H1 (cell line): ENCODE data around the gene ZNF248. TPM values are rescaled to one million over a fixed set of nuclear protein-coding genes. Genes with fewer than 3 reads are reported as not detected.

Experiments used
- CTCF ChIA-PET: fragments of 300-600 bp; sonication (Branson Sonifier 250); formaldehyde crosslinking; loops from one replicate; lab custom pipeline; 2021; ENCODE audit not compliant: partially characterized antibody; lab: Charles Lee
- POLR2A ChIA-PET: fragments of 300-600 bp; sonication (Branson Sonifier 250); formaldehyde crosslinking; loops from one replicate; lab custom pipeline; 2021; ENCODE audit warnings: inconsistent platforms; ENCODE audit not compliant: partially characterized antibody; lab: Charles Lee
- DNase-seq, 2 experiments: peaks; one replicate each; pipeline versions ENCODE4 v3.0.0 to v3.0.0-alpha.2; 2010 to 2022; ENCODE audit warnings: low spot score in 2 of 2, low read depth in 1 of 2, mixed read lengths in 1 of 2
- FAIRE-seq: peaks from 2 replicates; lab custom pipeline; 2011; peaks lifted over from hg19 to GRCh38; lab: Jason Lieb, UNC
- H2AFZ ChIP-seq: 2 replicates; pipeline ENCODE4 v1.8.1; 2012; ENCODE audit warnings: low read length, inconsistent platforms
- H2AK5ac ChIP-seq: 2 replicates; pipeline ENCODE4 v1.6.1; 2013; ENCODE audit warnings: low read depth, low read length
- H2BK120ac ChIP-seq: replicated peaks from 2 replicates; pipeline ENCODE3; 2013; ENCODE audit warnings: low read depth, low read length, inconsistent platforms
- H2BK12ac ChIP-seq: 2 replicates; pipeline ENCODE4 v1.6.1; 2013; ENCODE audit warnings: low read depth, low read length
- H2BK15ac ChIP-seq: 2 replicates; pipeline ENCODE4 v1.6.1; 2013; ENCODE audit warnings: low read length
- H2BK20ac ChIP-seq: 2 replicates; pipeline ENCODE4 v1.6.1; 2013; ENCODE audit warnings: low read length
- H2BK5ac ChIP-seq: 2 replicates; pipeline ENCODE4 v1.6.1; 2013; ENCODE audit warnings: low read depth, low read length
- H3K14ac ChIP-seq: 2 replicates; pipeline ENCODE4 v1.6.1; 2013; ENCODE audit warnings: inconsistent platforms; ENCODE audit not compliant: insufficient read length
- H3K18ac ChIP-seq: 2 replicates; pipeline ENCODE4 v1.6.1; 2013; ENCODE audit warnings: low read length; ENCODE audit errors: extremely low read depth
- H3K23ac ChIP-seq: 2 replicates; pipeline ENCODE4 v1.6.1; 2013; ENCODE audit warnings: inconsistent platforms; ENCODE audit not compliant: insufficient read length
- H3K23me2 ChIP-seq: 2 replicates; pipeline ENCODE4 v1.6.1; 2013; ENCODE audit warnings: low read depth, low read length
- H3K27ac ChIP-seq: 2 replicates; pipeline ENCODE4 v1.6.1; 2011; ENCODE audit warnings: low read depth, low read length, inconsistent platforms
- H3K27me3 ChIP-seq, 4 experiments: replicated peaks in 1 of 4; 1 replicate in 1 of 4; 2 replicates in 3 of 4; pipeline versions ENCODE4 v1.6.1 to v1.8.1; 2011 to 2013; ENCODE audit warnings: low read length in 3 of 4, mild to moderate bottlenecking in 3 of 4, inconsistent platforms in 2 of 4, mixed read lengths in 2 of 4, moderate library complexity in 1 of 4; ENCODE audit not compliant: control insufficient read depth in 3 of 4, insufficient read depth in 3 of 4; ENCODE audit errors: extremely low read depth in 1 of 4
- H3K36me3 ChIP-seq, 4 experiments: 2 replicates each; pipeline versions ENCODE4 v1.6.1 to v1.8.1; 2011 to 2013; ENCODE audit warnings: mild to moderate bottlenecking in 4 of 4, low read length in 3 of 4, moderate library complexity in 2 of 4, control low read depth in 1 of 4, inconsistent platforms in 1 of 4; ENCODE audit not compliant: insufficient read depth in 4 of 4, control insufficient read depth in 2 of 4
- H3K4ac ChIP-seq: replicated peaks from 2 replicates; pipeline ENCODE3; 2013; ENCODE audit warnings: low read length, low read depth, mixed read lengths, inconsistent platforms; ENCODE audit not compliant: insufficient read length
- H3K4me1 ChIP-seq, 4 experiments: replicated peaks in 1 of 4; 1 replicate in 1 of 4; 2 replicates in 3 of 4; pipeline versions ENCODE4 v1.6.1 to v1.8.1; 2011 to 2013; ENCODE audit warnings: low read length in 3 of 4, inconsistent platforms in 2 of 4, mixed read lengths in 1 of 4; ENCODE audit not compliant: insufficient read depth in 4 of 4, control insufficient read depth in 3 of 4
- H3K4me2 ChIP-seq, 2 experiments: 2 replicates each; pipeline versions ENCODE4 v1.6.1 to v1.8.1; 2011 to 2013; ENCODE audit warnings: low read depth in 2 of 2, low read length in 2 of 2, control low read depth in 1 of 2, inconsistent platforms in 1 of 2, mild to moderate bottlenecking in 1 of 2; ENCODE audit not compliant: insufficient read depth in 1 of 2
- H3K4me3 ChIP-seq, 4 experiments: fragments of 200-600, 300-600 bp in 1 of 4; sonication (generic), shearing (Covaris generic), sonication (Bioruptor Twin) in 1 of 4; 2 replicates each; pipeline versions ENCODE4 v1.5.1 to v1.8.1; 2011 to 2016; ENCODE audit warnings: low read length in 4 of 4, low read depth in 3 of 4, control low read depth in 2 of 4, inconsistent platforms in 2 of 4, mild to moderate bottlenecking in 2 of 4, mixed read lengths in 1 of 4, moderate library complexity in 1 of 4; ENCODE audit not compliant: insufficient read depth in 2 of 4; ENCODE audit errors: extremely low read depth in 1 of 4
- H3K56ac ChIP-seq: replicated peaks from 2 replicates; pipeline ENCODE3; 2013; ENCODE audit warnings: low read depth, mild to moderate bottlenecking, mixed read lengths, low read length, inconsistent platforms; ENCODE audit not compliant: insufficient read length
- H3K79me1 ChIP-seq: 2 replicates; pipeline ENCODE4 v1.6.1; 2013; ENCODE audit warnings: low read depth, low read length, control low read depth
- H3K79me2 ChIP-seq, 2 experiments: 2 replicates each; pipeline versions ENCODE4 v1.6.1 to v1.8.1; 2012 to 2013; ENCODE audit warnings: low read length in 2 of 2, mild to moderate bottlenecking in 2 of 2, inconsistent platforms in 1 of 2; ENCODE audit not compliant: insufficient read depth in 2 of 2, control insufficient read depth in 1 of 2
- H3K9ac ChIP-seq, 4 experiments: replicated peaks in 1 of 4; 1 replicate in 1 of 4; 2 replicates in 3 of 4; pipeline versions ENCODE4 v1.6.1 to v1.8.1; 2011 to 2013; ENCODE audit warnings: low read depth in 3 of 4, low read length in 3 of 4, control low read depth in 2 of 4, mild to moderate bottlenecking in 2 of 4, moderate library complexity in 2 of 4, inconsistent platforms in 1 of 4; ENCODE audit errors: extremely low read depth in 1 of 4
- H3K9me3 ChIP-seq, 2 experiments: 2 replicates each; pipeline versions ENCODE4 v1.6.1 to v1.8.1; 2012 to 2013; ENCODE audit warnings: mild to moderate bottlenecking in 2 of 2, moderate library complexity in 2 of 2, control low read depth in 1 of 2, inconsistent platforms in 1 of 2, low read depth in 1 of 2, low read length in 1 of 2, mixed read lengths in 1 of 2; ENCODE audit not compliant: insufficient read depth in 2 of 2
- H4K20me1 ChIP-seq, 2 experiments: replicated peaks in 1 of 2; 2 replicates each; pipeline versions ENCODE3 to v1.8.1; 2011 to 2013; ENCODE audit warnings: inconsistent platforms in 2 of 2, low read length in 2 of 2, mild to moderate bottlenecking in 1 of 2; ENCODE audit not compliant: insufficient read depth in 2 of 2, control insufficient read depth in 1 of 2
- H4K5ac ChIP-seq: 2 replicates; pipeline ENCODE4 v1.6.1; 2013; ENCODE audit warnings: low read length, low read depth, mixed read lengths, inconsistent platforms; ENCODE audit not compliant: insufficient read length
- H4K8ac ChIP-seq: 2 replicates; pipeline ENCODE4 v1.8.0; 2013; ENCODE audit warnings: mild to moderate bottlenecking, moderate library complexity, low read length, inconsistent platforms; ENCODE audit not compliant: insufficient read depth; ENCODE audit errors: extremely low read depth
- H4K91ac ChIP-seq: replicated peaks from 2 replicates; pipeline ENCODE3; 2013; ENCODE audit warnings: low read length, mixed read lengths, inconsistent platforms; ENCODE audit not compliant: insufficient read length
- BACH1 ChIP-seq: IDR thresholded peaks from 2 replicates; pipeline ENCODE4 v1.6.1; 2012; ENCODE audit warnings: low read length, improper control_type of control experiment
- FOSL1 ChIP-seq: IDR thresholded peaks from 2 replicates; pipeline ENCODE4 v1.6.1; 2011; ENCODE audit warnings: mild to moderate bottlenecking, low read depth, low read length, moderate library complexity; ENCODE audit not compliant: insufficient read depth
- GTF2F1 ChIP-seq: IDR thresholded peaks from 2 replicates; pipeline ENCODE4 v1.6.1; 2012; ENCODE audit warnings: low read depth, low read length, improper control_type of control experiment, borderline replicate concordance
- KDM4A ChIP-seq: IDR thresholded peaks from one replicate; pipeline ENCODE4 v1.7.1; 2012; ENCODE audit warnings: low read depth, mild to moderate bottlenecking, moderate library complexity, low read length, inconsistent platforms; ENCODE audit not compliant: severe bottlenecking
- TAF1 ChIP-seq: IDR thresholded peaks from 2 replicates; pipeline ENCODE4 v1.6.1; 2011; ENCODE audit warnings: mild to moderate bottlenecking, low read depth, low read length
- TAF7 ChIP-seq: optimal IDR thresholded peaks from 2 replicates; pipeline ENCODE3; 2011; ENCODE audit warnings: low read depth, mild to moderate bottlenecking, inconsistent platforms, low read length, moderate library complexity, borderline replicate concordance
- ZNF274 ChIP-seq: IDR thresholded peaks from 2 replicates; pipeline ENCODE4 v1.7.0; 2012; ENCODE audit warnings: low read length, borderline replicate concordance; ENCODE audit errors: extremely low read depth
- WGBS, 2 experiments: shearing (Covaris generic) in 1 of 2; methylation state at CpG; one replicate each; pipeline versions ENCODE4 v1.1.6 to v1.1.7; 2013 to 2015; ENCODE audit warnings: low lambda C conversion rate in 2 of 2, mixed read lengths in 2 of 2, inconsistent platforms in 1 of 2, low coverage in 1 of 2, missing lambda C conversion rate in 1 of 2; ENCODE audit not compliant: insufficient replicate concordance in 2 of 2, insufficient coverage in 1 of 2, insufficient read length in 1 of 2; ENCODE audit errors: extremely low coverage in 1 of 2, missing lambda C conversion rate in 1 of 2; 5-methylcytosine and 5-hydroxymethylcytosine counted together
- polyA plus RNA-seq, 7 experiments: library from polyadenylated mRNA; depleted of rRNA in 3 of 7; stranded (reverse) in 5 of 7; unstranded in 2 of 7; fragments of >200 nt in 5 of 7; fragments of 200-250 nt in 2 of 7; gene quantifications; 1 replicate in 5 of 7; 2 replicates in 1 of 7; 4 replicates in 1 of 7; pipeline versions ENCODE4 v1.2.1 to v1.2.3, GENCODE V29; 2011 to 2013; ENCODE audit warnings: missing spikeins in 2 of 7, mixed read lengths in 2 of 7
- total RNA-seq: library from RNA; stranded (reverse); fragmentation: NEBNext Ultra II Directional; extraction: Animal tissue kit (Norgen Biotek cat#: 25700); gene quantifications from 2 replicates; pipeline ENCODE4 v1.2.1, GENCODE V29; 2021
- TF ChIP-seq, protein P1 (sequence below): IDR thresholded peaks from 2 replicates; pipeline ENCODE4 v1.6.1; 2012; ENCODE audit warnings: inconsistent platforms
- TF ChIP-seq, protein P2 (sequence below), 3 experiments: IDR thresholded peaks; 1 replicate in 2 of 3; 2 replicates in 1 of 3; pipeline versions ENCODE4 v1.5.1 to v1.6.1; 2011; ENCODE audit warnings: low read length in 3 of 3, mild to moderate bottlenecking in 3 of 3, inconsistent platforms in 2 of 3, low read depth in 1 of 3, moderate library complexity in 1 of 3; ENCODE audit not compliant: insufficient read depth in 1 of 3; ENCODE audit errors: control extremely low read depth in 1 of 3

ZNF248 gene
- total and polyA plus RNA-seq, 2 of the 8 experiments (the other 6 are each of a cell fraction or from before 2014, with no cell fraction given), result 9.1 TPM; not detected in 1

DNA sequence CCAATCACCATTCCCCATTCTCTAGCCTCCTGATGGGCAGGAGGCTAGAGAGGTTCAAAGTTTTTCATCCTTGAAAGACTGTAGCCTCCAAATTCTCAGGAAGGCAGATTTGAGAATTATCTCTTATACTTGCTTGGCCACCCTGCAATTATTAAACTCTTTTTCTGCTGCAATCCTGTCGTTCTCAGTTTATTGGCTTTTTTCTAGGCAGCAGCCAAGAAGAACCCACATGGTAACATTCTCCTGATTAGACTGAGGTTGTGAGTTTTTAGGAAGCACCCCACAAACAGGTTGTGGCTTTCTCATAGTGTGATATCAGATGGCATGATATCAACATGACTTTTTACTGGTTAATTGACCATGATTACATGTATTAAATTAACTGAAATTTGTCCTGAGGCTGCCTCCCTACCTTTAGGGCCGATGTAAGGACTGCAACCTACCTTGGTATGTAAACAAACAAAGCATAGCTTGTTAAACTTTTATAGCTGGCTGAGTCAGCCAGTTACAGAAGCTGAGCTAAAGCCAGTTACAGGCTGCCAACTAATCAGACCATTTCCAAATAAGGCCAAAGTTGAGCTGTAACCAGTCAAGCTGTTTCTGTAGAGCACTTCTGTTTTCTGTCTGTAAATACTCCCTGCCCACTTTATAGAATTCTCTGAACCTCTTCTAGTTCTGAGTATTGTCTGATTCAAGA is 3.2 kb upstream of the ZNF248 start:
- FAIRE-seq, result no peak
- CTCF ChIA-PET, result no interaction called here
- TF ChIP-seq, protein P1, sequence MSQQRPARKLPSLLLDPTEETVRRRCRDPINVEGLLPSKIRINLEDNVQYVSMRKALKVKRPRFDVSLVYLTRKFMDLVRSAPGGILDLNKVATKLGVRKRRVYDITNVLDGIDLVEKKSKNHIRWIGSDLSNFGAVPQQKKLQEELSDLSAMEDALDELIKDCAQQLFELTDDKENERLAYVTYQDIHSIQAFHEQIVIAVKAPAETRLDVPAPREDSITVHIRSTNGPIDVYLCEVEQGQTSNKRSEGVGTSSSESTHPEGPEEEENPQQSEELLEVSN, result no peak
- TF ChIP-seq GTF2F1, result no peak
- TF ChIP-seq, protein P2, sequence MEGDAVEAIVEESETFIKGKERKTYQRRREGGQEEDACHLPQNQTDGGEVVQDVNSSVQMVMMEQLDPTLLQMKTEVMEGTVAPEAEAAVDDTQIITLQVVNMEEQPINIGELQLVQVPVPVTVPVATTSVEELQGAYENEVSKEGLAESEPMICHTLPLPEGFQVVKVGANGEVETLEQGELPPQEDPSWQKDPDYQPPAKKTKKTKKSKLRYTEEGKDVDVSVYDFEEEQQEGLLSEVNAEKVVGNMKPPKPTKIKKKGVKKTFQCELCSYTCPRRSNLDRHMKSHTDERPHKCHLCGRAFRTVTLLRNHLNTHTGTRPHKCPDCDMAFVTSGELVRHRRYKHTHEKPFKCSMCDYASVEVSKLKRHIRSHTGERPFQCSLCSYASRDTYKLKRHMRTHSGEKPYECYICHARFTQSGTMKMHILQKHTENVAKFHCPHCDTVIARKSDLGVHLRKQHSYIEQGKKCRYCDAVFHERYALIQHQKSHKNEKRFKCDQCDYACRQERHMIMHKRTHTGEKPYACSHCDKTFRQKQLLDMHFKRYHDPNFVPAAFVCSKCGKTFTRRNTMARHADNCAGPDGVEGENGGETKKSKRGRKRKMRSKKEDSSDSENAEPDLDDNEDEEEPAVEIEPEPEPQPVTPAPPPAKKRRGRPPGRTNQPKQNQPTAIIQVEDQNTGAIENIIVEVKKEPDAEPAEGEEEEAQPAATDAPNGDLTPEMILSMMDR (IDR thresholded peaks at IDR 0.05; ENCODE audit: control extremely low read depth in 1 of 3, insufficient read depth in 1 of 3, low read depth in 1 of 3, low read length in 3 of 3), result no peak
- TF ChIP-seq BACH1, result no peak
- TF ChIP-seq TAF7, result no peak
- TF ChIP-seq FOSL1, result no peak
- TF ChIP-seq ZNF274, result no peak
- no peak for TF ChIP-seq KDM4A
- TF ChIP-seq TAF1, result no peak

More for the DNA sequence above, 3.2 kb upstream of the ZNF248 start:
- Histone ChIP-seq H3K56ac (no peak overlapping the region), H4K20me1 (no peaks in the 10 kb centered on the region), H3K27ac (no peak overlapping the region), H3K4me3 (no peak overlapping the region), H4K5ac (no peak overlapping the region), H3K14ac (no peak overlapping the region), H2BK20ac (no peak overlapping the region), H2BK5ac (no peak overlapping the region), H2BK15ac (no peak overlapping the region), H4K8ac (no peak overlapping the region), H3K79me1 (no peaks in the 10 kb centered on the region), H3K4ac (no peak overlapping the region), H3K23me2 (peaks cover 6% of the 10 kb centered on the region; the same call in 1 of the 2 replicates), H3K79me2 (no peaks in the 10 kb centered on the region), H3K23ac (no peak overlapping the region), H3K27me3 (no peaks in the 10 kb centered on the region), H3K18ac (no peak overlapping the region), H3K9ac (no peak overlapping the region), H3K36me3 (peaks cover 0 to 5% (median 0%) of the 10 kb centered on the region in 4 experiments; a peak in 2 of 8 replicates), H3K4me2 (no peak overlapping the region), H2AK5ac (no peak overlapping the region), H2AFZ (no peak overlapping the region), H2BK12ac (no peak overlapping the region), H3K4me1 (no peaks in the 10 kb centered on the region), H4K91ac (no peak overlapping the region), H2BK120ac (no peak overlapping the region), H3K9me3 (peaks cover 71 to 80% of the 10 kb centered on the region in 2 experiments)
- POLR2A ChIA-PET, result no interaction called here
- DNase-seq, result no peak
- 69% methylated on average over 2 of the region's 2 CpGs; no CpG with 5 or more reads in 1 of the 2 experiments for WGBS, 2 experiments
